ENCODE measurements around the gene ITM2B. TPM values are rescaled to one million over a fixed set of nuclear protein-coding genes. Genes with fewer than 3 reads are reported as not detected.

Gene ITM2B
- total and polyA plus RNA-seq, 2 donors from 2014 or later, result 1,431 to 2,443 TPM

GRCh38 chr13:48222358-48223301 is 10.4 kb upstream of the ITM2B start:
- Histone ChIP-seq H3K4me3 (ENCODE audit: low read length in 3 of 3) (peak overlapping the region in 2 of 3 donors; percentile 47 to 60), H3K9me3 (ENCODE audit: control insufficient read depth in 2 of 3, insufficient read depth in 1 of 3, low read length in 3 of 3) (no peaks in the 10 kb centered on the region), H3K36me3 (ENCODE audit: control insufficient read depth in 2 of 3, insufficient read depth in 3 of 3, low read length in 3 of 3) (no peaks in the 10 kb centered on the region), H3K9ac (ENCODE audit: low read length in 3 of 3) (peak overlapping the region in 2 of 3 donors; percentile 1 to 45), H3K27me3 (ENCODE audit: control insufficient read depth, insufficient read depth, low read length) (no peaks in the 10 kb centered on the region), H3K4me1 (ENCODE audit: control insufficient read depth in 2 of 3, insufficient read depth in 2 of 3, low read depth in 1 of 3, low read length in 3 of 3) (peaks cover 4 to 12% (median 6%) of the 10 kb centered on the region in 3 donors), H3K27ac (ENCODE audit: low read depth in 2 of 2, low read length in 2 of 2) (peak overlapping the region; percentile 49 to 54)
- FAIRE-seq (no peak), DNase-seq (peak in 2 of 5 donors; percentile 52 to 65)
- intact Hi-C loops (cut with DNase I), result no loop called here
- no peak for TF ChIP-seq CTCF (IDR thresholded peaks at IDR 0.05; ENCODE audit: borderline replicate concordance, extremely low read depth, insufficient read depth)

DNA sequence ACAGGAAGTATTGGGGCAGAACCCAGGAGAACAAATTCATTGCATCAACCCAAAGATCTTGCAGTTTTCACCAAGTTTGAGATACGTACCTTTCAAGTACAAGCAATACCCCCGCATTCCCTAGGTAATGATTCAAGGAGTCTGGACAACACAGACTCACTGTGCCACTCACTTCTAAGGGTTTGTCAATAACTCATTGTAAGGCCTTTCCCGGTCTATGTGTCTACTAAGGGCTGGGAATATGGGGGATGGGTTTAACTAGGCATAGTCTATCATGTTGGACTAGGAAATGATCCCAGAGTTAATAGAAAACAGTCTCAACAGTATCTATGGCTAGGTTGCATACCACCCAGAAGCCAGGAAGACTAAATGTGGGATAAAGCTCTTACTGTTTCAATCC is 8.3 kb upstream of the ITM2B start:
- H3K4me1 ChIP-seq (ENCODE audit: control insufficient read depth in 2 of 3, insufficient read depth in 2 of 3, low read depth in 1 of 3, low read length in 3 of 3), result peaks cover 4 to 12% (median 6%) of the 10 kb centered on the region in 3 donors
- intact Hi-C loops (cut with DNase I), result no loop called here
- H3K36me3 ChIP-seq (ENCODE audit: control insufficient read depth in 2 of 3, insufficient read depth in 3 of 3, low read length in 3 of 3), result no peaks in the 10 kb centered on the region
- no peak overlapping the region for H3K27ac ChIP-seq (ENCODE audit: low read depth in 2 of 2, low read length in 2 of 2)
- no peak for TF ChIP-seq CTCF (IDR thresholded peaks at IDR 0.05; ENCODE audit: borderline replicate concordance, extremely low read depth, insufficient read depth)
- no peak for FAIRE-seq
- H3K9ac ChIP-seq (ENCODE audit: low read length in 3 of 3), result no peak overlapping the region
- H3K4me3 ChIP-seq (ENCODE audit: low read length in 3 of 3), result no peak overlapping the region
- H3K9me3 ChIP-seq (ENCODE audit: control insufficient read depth in 2 of 3, insufficient read depth in 1 of 3, low read length in 3 of 3), result no peaks in the 10 kb centered on the region
- peak in 1 of 5 donors; percentile 53 for DNase-seq
- no peaks in the 10 kb centered on the region for H3K27me3 ChIP-seq (ENCODE audit: control insufficient read depth, insufficient read depth, low read length)

- Histone ChIP-seq H3K27ac (ENCODE audit: low read depth in 2 of 2, low read length in 2 of 2) (peak overlapping the region; percentile 72 to 82), H3K4me1 (ENCODE audit: control insufficient read depth in 2 of 3, insufficient read depth in 2 of 3, low read depth in 1 of 3, low read length in 3 of 3) (peaks cover 11 to 13% (median 13%) of the 10 kb centered on the region in 3 donors), H3K9me3 (ENCODE audit: control insufficient read depth in 2 of 3, insufficient read depth in 1 of 3, low read length in 3 of 3) (no peaks in the 10 kb centered on the region), H3K4me3 (ENCODE audit: low read length in 3 of 3) (peak overlapping the region in 1 of 3 donors; percentile 34), H3K9ac (ENCODE audit: low read length in 3 of 3) (no peak overlapping the region), H3K36me3 (ENCODE audit: control insufficient read depth in 2 of 3, insufficient read depth in 3 of 3, low read length in 3 of 3) (no peaks in the 10 kb centered on the region), H3K27me3 (ENCODE audit: control insufficient read depth, insufficient read depth, low read length) (no peaks in the 10 kb centered on the region)
- no peak for DNase-seq
- no peak for FAIRE-seq
- intact Hi-C loops (cut with DNase I), result no loop called here
- TF ChIP-seq CTCF (IDR thresholded peaks at IDR 0.05; ENCODE audit: borderline replicate concordance, extremely low read depth, insufficient read depth), result no peak
Observed at GRCh38 chr13:48230541-48230940, 2.5 kb upstream of the ITM2B start.
